SK-N-DZ (cell line): ENCODE data around the gene PADI1.

Experiments used
- DNase-seq: peaks from one replicate; pipeline ENCODE4 v3.0.0-alpha.2; 2015; ENCODE audit warnings: low spot score

Gene PADI1

DNA sequence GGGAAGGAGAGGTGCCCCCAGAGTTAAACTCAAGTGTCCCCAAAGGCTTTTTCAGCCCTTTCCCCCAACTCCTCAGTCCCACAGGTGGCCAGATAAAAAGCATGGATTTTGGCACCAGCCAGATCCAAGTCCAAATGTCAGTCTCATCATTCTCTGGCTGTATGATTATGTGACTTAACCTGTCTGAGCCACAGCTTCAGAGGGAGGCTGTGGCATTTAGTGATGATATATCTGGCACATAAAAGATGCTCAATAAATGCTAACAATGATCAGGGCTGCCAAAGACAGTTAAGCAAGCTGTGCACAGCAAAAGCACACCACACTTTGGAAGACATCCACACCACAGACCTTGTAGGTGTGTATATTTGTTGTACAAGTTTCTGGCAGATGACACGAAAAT is 38.3 kb downstream of the PADI1 start:
- no peak for DNase-seq

DNA sequence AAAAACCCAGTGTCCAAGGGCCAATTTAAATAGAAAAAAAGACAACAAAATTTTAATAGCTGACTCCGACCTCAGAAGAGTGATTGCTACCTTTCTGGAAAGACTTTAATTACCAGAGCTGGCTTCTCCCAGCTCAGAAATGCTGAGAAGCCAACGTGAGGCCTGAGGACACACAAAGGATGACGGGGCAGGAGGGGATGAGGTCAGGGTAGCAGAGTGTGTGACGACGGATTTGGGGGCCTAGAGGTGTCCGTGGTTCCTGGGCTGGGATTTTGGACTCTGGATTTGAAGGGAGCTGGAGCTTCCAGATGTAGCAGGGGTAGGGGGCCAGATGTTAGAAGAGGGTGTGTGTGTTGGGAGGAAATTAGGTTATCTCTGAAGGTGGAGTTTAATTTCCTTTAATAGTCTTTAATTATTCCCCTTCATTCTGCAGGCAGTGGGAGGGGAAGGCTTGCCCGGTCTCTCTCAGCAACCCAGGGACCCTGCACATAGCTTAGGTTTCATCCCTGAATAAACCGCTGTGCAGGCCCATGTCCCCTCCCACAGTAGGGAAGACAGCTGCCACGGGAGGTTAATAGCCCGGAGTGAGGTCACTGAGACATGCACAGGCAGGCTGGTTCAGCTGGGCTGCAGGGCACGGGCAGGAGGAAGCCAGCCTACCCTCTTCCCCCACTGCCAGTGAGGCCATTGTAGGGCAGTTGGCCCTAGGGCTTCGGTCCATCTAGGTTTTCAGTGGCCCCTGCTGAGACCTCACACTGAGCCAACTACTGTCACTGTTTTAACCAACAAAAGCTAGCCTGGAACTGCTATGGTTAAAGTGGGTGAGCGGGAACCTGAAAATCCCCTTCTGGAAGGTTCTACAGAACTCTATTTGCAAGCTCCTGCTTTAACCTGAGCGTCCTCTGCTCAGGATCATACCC is 40.2 kb downstream of the PADI1 start:
- DNase-seq, result no peak

DNA sequence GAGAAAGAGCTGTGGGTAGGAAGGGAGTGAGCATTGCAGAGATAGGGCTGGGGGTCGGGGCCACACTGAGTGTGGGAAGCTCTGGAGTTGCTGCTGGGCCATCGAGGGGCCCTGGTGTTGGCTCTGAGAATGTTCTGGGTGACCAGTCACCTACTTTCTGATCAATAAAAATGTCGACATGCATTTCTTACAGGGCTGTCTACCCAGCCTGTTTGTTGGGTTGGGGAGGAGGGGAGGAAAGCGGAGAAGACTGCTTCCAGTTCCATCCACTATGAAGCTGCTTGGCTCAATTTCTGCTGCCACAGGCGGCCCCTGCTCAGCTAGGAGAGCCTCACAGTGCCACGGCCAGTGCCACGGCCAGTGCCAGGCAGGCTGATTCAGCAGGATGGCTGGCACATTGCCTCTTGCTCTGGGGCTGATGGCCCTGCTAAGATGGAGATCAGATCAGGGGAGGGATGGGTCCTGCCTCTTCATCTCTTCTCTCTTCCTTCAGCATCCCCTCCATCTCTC is 40.9 kb downstream of the PADI1 start:
- DNase-seq, result no peak

DNA sequence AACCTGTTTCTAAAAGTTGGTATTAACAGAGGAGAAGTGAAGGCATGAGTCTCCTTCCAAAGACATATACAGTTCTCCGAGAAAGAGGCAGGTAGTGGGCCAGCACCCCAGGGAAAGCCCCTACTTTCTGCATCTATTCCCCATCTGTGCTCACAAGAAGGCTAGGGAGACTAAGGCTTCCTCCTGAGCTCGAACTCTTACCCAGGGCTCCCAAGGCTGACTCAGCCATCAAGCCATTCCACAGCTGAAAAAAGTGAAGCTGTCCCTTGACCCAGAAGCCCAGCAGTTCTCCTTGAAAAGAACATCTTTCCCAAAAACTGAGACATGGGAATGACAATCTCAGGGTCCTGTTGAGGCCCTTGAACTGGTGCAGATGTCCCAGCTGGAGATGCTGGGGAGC is 42.0 kb downstream of the PADI1 start:
- no peak for DNase-seq

DNA sequence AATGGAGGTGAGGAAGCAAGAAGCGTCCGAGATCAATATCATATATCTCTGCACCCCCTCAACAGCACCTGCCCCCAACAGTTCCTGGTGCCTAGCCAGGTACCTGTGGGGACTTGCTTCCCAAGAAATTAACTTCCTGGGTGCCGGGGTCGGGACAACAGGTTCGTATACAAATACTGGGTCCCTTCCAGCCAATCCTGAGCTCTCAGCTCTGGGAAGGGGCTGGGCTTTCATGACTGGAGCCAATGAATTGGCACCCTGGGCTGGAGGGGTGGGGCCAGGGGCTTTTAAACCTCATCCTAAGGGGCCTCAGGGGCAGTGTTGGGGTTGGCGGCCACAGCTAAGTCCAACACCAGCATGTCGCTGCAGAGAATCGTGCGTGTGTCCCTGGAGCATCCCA is 43.9 kb downstream of the PADI1 start, which contains the start of gene PADI3:
TSS of gene PADI3 (plus strand) at position 318 of the 400 bp plus-strand sequence. CDS start at position 358, 40 bp downstream.
- no peak for DNase-seq

DNA sequence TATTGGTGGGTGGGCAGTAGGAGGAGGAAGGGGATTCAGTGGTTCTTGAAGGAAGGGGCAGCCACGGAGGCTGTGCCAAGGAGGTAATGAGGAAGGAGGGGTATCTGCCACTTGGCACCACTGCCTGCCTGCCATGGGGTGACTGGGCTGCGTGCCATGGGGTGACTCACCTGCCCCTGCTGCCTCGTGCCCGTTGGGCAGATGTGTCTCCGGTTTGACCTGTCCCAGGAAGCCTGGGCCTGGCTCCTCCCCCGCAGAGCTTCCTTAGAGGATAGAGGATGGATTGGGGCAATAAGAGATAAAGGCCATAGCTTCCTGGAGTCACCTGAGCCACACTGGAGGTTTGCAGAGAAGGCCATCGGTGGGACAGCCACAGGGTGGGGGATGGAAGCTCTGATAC is 45.7 kb downstream of the PADI1 start:
- DNase-seq, result no peak

DNA sequence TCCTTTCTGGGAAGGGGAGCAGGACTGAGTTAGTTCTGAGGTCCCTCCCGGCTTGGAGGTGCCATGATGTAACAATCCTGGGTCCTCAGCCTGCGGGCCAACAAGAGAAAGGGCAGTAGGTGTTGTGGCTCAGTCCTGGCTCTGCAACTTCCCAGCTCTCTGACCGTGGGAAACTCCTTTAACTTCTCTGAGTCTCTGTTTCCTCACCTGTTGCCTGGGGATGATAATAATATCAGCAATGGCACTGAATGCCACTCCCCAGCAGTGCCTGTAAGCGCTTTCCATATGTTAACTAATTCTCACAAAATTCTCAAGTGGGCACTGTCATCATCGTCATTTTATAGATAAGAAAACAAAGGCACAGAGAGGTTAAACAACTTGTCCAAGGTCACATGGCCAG is 46.3 kb downstream of the PADI1 start:
- DNase-seq, result no peak

DNA sequence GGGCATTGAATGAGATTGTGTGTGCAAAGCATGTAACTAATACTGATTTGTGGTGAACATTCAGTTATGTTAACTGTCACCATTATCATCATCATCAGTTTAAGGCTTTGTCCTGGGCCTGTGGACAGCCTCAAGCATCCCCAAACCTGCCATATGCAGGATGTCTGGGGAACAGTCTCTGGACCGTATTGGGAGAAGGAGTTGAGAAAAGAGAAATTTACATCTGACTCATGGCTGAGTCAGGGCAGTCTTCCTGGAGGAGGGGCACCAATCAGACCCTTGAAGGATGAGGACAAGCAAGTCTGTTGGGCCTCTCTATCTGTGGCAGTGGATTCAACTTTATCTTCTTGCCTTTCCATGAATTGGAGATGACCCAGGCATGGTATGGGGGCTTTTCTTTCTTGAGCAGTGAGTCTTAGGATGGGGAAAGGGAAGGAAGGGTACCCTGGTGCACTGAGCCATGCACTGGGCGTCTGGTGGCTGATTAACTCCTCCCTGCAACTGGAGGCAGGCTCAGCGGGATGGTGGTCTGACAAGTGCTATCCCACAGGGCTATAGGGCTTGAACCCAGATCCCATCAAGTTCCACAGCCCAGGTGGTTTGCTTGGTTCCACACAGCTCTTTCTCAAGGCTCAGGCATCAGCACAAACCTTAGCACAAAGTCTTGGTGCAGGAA is 46.9 kb downstream of the PADI1 start:
- no peak for DNase-seq

DNA sequence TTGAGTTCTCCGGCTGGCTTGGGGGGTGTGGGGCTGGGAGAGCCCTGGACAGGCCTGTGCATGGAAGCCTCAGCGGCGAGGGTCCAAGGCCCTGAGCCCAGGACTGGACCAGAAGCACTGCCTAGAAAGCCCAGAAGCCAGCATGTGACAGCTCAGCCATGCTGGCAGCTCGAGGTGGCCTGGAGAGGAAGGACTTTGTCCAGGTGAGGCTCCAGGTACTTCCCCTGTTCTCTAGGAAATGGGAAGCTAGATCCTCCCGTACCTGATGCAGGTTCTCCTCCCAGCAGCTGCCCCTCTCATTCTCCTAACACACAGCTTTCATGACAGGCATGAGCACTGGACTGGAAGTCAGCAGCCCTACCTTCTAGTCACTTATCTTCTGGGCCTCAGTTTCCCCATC is 50.4 kb downstream of the PADI1 start:
- no peak for DNase-seq

DNA sequence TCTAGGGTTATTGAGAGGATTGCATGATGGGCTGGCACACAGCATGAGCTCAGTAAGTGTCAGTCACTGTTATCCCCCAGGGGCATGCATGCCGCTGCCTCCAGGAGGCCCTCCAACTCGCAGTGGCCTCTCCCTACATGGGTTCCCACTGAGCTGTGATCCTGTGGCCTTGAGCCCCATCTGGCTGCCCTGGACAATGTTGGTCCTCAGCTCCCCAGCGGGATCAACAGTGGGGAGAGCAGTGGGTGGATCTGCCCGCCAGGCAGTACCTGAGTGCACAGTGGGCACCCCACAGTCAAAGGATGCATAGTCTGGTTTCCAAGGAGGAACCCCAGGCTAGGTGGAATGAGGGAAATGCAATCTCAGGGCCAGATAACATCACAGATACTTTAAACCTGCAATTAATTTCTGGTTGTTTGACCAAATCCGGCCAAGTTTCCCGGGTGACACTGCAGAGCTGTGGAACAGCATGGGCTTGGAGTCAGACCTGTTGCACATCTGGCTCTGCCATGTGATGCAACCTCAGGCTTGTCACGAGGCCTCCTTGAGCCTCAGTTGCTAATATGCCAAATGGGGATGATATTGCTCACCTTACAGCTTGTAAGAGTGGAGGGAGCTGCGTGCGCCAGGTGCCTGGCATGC is 53.3 kb downstream of the PADI1 start:
- no peak for DNase-seq

DNA sequence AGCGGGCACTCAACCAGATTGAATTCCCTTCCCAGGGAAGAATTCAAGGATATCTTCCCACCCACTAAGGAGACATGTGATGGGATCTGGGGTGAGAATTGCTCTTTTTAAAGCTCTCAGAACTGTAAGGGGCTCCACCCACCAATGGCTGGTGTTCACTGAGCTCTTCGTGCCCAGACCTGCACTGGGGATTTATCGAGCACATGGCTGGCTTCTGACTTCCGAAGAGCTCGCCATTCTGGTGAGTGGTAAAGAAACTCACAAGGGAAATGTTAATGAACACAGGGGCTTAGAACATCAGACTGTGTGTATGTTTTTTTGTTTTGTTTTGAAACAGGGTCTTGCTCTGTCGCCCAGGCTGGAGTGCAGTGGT is 53.8 kb downstream of the PADI1 start:
- DNase-seq, result no peak

DNA sequence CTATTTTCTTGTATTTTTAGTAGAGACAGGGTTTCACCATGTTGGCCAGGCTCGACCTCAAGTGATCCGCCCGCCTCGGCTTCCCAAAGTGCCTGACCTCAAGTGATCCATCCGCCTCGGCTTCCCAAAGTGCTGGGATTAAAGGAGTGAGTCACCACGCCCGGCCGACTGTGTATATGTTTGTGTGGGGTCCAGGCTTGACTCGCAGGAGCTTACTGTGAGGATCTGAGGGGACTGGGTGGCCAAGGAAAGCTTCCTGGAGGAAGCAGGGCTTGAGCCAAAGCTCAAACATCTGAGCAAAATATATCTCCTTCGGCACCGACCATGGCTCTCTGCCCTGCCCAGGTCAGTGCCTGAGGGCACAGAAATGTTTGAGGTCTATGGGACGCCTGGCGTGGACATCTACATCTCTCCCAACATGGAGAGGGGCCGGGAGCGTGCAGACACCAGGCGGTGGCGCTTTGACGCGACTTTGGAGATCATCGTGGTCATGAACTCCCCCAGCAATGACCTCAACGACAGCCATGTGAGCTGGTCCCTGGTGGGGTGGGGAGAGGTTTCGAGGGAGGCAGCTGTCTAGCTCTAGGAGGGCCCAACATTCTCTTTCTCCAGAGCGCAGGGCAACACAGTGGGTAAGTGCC is 54.4 kb downstream of the PADI1 start:
- DNase-seq, result no peak

DNA sequence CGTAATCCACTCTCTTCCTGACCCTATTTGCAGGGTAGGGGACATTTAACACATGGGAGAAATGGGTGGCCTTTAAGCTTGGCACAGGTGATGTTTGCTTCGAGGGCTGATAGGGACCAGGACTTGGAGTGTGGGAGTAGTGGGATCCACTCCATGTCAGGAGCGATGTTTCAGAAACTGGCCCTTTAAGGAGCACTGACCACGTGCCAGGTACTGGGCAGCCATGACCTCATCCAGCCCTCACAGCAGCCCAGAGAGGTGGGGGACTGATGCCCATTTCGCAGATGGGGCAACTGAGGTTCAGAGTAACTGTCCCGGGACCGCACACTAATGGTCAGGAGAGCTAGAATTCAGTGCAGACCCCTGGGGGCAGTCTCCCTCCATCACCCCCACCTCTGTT is 55.3 kb downstream of the PADI1 start:
- DNase-seq, result no peak

DNA sequence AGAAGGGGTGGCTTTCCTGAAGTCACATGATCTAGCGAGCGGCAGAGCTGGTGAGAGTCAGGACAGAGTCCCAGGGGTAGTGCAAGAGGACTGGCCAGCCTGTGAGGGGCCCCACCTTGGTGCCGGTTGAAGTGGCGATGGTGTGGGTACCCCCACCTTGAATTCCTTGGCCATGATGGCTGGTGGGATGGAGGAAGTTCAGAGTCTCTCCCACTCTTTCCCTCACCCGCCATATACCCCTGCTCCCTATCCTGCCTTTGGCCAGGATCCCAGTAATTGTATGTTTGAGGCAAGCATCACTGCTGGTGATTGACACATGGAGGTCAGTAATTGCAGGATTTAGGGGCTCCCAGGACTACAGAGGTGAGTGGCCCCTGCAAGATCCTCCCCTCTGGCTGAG is 55.8 kb downstream of the PADI1 start:
- DNase-seq, result no peak

DNA sequence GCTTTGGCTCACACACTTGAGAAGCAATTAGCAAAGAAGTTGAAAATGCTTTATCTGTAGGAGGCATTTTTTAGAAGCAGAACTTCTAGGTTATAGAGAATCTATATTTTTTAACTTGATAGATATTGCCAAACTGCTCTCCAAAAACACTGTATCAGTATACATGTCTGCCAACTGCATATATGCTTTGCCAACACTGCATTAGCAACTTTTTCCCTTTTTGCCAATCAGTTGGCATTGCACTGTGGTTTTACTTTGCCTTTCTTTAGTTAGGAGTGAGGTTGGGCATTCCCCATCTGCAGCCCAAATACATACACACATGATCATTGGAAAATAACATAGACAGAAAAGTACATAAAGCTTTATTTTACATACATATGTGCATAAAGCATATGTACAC is 59.0 kb downstream of the PADI1 start:
- DNase-seq, result no peak

DNA sequence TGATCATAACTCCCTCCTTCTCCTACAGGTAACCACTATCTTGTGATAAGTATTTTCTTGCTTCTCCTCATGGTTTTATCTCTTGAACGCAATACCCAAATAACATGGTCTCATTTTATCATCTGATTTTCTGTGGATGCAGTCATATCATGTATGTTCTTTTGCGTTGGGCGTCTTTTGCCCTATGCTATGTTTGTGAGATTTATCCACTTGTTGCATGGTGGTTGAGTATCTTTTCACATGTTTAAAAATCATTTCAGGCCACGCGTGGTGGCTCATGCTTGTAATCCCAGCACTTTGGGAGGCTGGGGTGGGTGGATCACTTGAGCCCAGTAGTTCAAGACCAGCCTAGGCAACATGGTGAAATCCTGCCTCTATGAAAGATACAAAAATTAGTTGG is 59.5 kb downstream of the PADI1 start:
- no peak for DNase-seq

DNA sequence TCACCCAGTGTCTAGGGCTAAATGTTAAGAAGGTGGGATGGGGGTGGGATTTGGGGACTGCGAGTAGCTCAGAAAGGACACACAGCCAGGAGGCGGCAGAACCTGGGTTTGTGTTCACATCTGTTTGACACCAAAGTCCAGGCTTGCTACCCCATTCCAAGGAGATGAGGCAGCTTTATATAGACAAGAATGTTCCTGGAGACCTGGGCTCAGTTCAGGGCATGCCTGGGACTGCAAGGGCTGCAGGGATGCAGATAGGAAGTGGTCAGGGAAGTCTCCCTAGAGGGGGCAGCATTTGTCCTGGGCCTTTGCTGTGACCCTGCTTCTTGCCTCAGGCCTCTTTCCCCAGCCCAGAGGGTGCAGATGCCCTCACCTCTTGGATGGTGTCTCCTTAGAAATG is 60.2 kb downstream of the PADI1 start:
- no peak for DNase-seq

DNA sequence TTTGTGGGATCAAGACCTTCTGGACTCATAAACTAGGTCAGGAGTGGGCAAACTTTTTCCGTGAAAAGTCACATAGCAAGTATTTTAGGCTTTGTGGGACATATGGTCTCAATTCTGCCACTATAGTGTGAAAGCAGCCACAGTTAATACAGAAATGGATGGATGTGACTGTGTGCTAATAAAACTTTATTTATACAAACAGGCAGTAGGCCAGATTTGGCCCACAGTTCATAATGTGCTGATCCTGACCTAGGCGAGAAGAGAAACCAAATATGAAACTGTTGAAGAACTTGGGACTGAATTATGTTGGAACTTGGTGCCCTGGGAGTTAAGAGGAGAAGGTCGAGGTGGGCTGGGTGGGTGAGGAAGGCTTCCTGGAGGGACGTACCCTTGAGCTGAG is 61.0 kb downstream of the PADI1 start:
- no peak for DNase-seq

DNA sequence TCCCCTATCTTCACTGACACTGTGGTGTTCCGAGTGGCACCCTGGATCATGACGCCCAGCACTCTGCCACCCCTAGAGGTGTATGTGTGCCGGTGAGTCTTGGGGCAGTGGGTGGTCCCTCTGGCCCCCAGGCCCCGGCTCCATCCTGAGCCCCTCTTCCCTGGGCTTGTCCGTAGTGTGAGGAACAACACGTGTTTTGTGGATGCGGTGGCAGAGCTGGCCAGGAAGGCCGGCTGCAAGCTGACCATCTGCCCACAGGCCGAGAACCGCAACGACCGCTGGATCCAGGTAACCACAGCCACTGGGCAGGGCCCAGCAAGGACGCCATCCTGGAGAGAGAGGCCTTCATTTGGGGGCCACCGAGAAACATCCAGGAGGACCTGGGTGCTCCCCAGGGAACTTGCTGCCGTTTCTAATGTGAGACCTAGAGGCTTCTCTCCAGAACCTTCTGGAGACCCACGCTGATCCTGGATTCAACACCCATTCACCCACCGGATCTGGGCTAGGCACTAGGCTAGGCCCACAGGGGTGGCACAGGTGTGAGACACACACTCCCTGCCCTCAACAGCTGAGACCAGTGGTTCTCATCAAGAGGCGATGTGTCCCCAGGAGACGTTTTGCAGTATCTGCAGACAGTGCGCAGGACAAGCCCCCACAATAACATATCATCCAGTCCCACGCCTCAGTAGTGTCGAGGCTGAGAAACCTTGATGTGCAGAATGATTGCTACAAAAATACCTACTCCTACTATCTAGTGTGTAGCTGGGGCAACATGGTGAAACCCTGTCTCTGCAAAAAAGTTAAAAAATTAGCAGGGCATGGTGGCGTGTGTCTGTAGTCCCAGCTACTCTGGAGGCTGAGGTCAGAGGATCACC is 66.2 kb downstream of the PADI1 start:
- no peak for DNase-seq

DNA sequence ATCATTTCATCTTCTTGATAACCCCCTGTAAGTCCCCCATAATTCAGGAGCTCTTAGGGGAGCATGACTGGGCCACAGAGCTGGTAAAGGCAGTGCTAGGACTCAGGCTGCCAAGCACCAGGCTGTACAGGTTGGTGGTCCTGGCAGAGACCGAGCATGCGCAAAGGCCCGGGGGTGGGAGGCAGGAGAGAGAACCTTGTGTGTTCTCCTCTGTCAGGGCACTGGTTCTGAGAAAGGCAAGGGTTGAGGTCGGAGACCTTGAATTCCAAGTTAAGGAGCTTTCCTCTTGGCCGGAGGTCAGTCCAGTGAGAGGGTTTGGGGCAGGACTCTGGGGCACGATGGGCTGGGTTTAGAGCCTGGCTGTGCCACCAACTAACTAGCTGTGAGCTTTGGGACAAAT is 67.1 kb downstream of the PADI1 start:
- no peak for DNase-seq

DNA sequence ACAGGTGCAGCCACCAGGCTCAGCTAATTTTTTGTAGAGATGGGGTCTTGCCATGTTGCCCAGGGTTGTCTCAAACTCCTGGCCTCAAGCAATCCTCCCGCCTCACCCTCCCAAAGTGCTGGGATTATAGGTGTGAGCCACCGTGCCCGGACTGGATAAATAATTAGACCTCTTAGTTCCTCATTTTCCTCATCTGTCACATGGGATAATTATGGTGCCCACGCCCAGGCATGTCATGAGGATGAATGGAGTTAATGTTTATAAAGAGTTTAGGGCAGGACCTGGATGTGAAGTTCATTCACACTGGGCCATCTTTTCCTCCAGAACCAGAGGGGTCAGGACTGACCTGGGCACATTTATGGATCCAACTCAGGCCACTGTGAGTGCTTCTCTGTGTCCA is 67.7 kb downstream of the PADI1 start:
- no peak for DNase-seq
